A673 (cell line): ENCODE measurements around the gene DLGAP1.

Experiments used
- CTCF ChIP-seq: fragments of 300-800, 200-600 bp; sonication (generic); conservative IDR thresholded peaks from 2 replicates; pipeline ENCODE4 v1.5.1; 2017; ENCODE audit warnings: low read depth, mild to moderate bottlenecking, antibody characterized with exemption, low read length, moderate library complexity, mixed read lengths
- EZH2 ChIP-seq: fragments of 200-600 bp; sonication (generic); IDR thresholded peaks from 2 replicates; pipeline ENCODE4 v1.6.1; 2017; ENCODE audit warnings: borderline replicate concordance, low read depth, mild to moderate bottlenecking, mixed read lengths, antibody characterized with exemption, low read length; ENCODE audit not compliant: poor library complexity, severe bottlenecking

- TF ChIP-seq CTCF, result no peak
- TF ChIP-seq EZH2, result no peak
These were observed 223.8 kb downstream of the DLGAP1 start for GRCh38 chr18:4231260-4231659.
